CD8-positive, alpha-beta memory T cell (primary cell): Measurements from ENCODE around the gene NONO. TPM values are rescaled to one million over a fixed set of nuclear protein-coding genes. Genes with fewer than 3 reads are reported as not detected.

Experiments used
- CTCF ChIA-PET: fragments of 350-600 bp; sonication (Branson Sonifier 250); formaldehyde crosslinking; loops from one replicate; lab custom pipeline; 2021; ENCODE audit warnings: antibody characterized with exemption; lab: Charles Lee
- POLR2A ChIA-PET: fragments of 350-600 bp; sonication (Branson Sonifier 250); formaldehyde crosslinking; loops from one replicate; lab custom pipeline; 2021; ENCODE audit warnings: antibody characterized with exemption; lab: Charles Lee
- DNase-seq, 5 donors: peaks; one replicate each; pipeline versions ENCODE4 v3.0.0 to v3.0.0-alpha.2; 2020 to 2022; ENCODE audit warnings: mixed read lengths in 1 of 5
- H3K27ac ChIP-seq: one replicate; pipeline ENCODE4 v1.7.0; 2013; ENCODE audit warnings: low read depth, mild to moderate bottlenecking, low read length, moderate library complexity
- H3K27me3 ChIP-seq: 2 replicates; pipeline ENCODE4 v1.7.0; 2013; ENCODE audit warnings: low read length, mild to moderate bottlenecking; ENCODE audit not compliant: insufficient read depth, poor library complexity, severe bottlenecking
- H3K36me3 ChIP-seq: 2 replicates; pipeline ENCODE4 v1.7.0; 2013; ENCODE audit warnings: mild to moderate bottlenecking, low read length, moderate library complexity; ENCODE audit not compliant: insufficient read depth
- H3K4me1 ChIP-seq: 2 replicates; pipeline ENCODE4 v1.7.0; 2013; ENCODE audit warnings: mild to moderate bottlenecking, low read length, moderate library complexity; ENCODE audit not compliant: insufficient read depth
- H3K4me3 ChIP-seq: 2 replicates; pipeline ENCODE4 v1.7.0; 2013; ENCODE audit warnings: mild to moderate bottlenecking, low read length
- H3K9me3 ChIP-seq: 2 replicates; pipeline ENCODE4 v1.7.0; 2013; ENCODE audit warnings: mild to moderate bottlenecking, low read length
- H3K27ac Mint-ChIP-seq, 8 donors: one replicate each; pipeline ENCODE4 v1.8.0; 2020 to 2021; ENCODE audit warnings: mixed read lengths in 8 of 8, mild to moderate bottlenecking in 6 of 8, inconsistent platforms in 3 of 8, moderate library complexity in 3 of 8
- H3K27me3 Mint-ChIP-seq, 2 donors: one replicate each; pipeline ENCODE4 v1.8.0; 2020 to 2021; ENCODE audit warnings: mixed read lengths in 2 of 2, mild to moderate bottlenecking in 1 of 2, moderate library complexity in 1 of 2
- H3K36me3 Mint-ChIP-seq, 3 donors: one replicate each; pipeline ENCODE4 v1.8.0; 2020 to 2021; ENCODE audit warnings: mixed read lengths in 3 of 3, inconsistent platforms in 1 of 3, mild to moderate bottlenecking in 1 of 3
- H3K4me1 Mint-ChIP-seq, 3 donors: one replicate each; pipeline ENCODE4 v1.8.0; 2020 to 2021; ENCODE audit warnings: mixed read lengths in 3 of 3, inconsistent platforms in 1 of 3, mild to moderate bottlenecking in 1 of 3
- H3K4me3 Mint-ChIP-seq, 7 donors: one replicate each; pipeline ENCODE4 v1.8.0; 2020 to 2021; ENCODE audit warnings: mixed read lengths in 7 of 7, mild to moderate bottlenecking in 6 of 7, moderate library complexity in 4 of 7, inconsistent platforms in 2 of 7
- H3K9me3 Mint-ChIP-seq, 5 donors: one replicate each; pipeline ENCODE4 v1.8.0; 2020 to 2022; ENCODE audit warnings: mixed read lengths in 5 of 5, mild to moderate bottlenecking in 3 of 5, moderate library complexity in 2 of 5, inconsistent platforms in 1 of 5
- polyA plus RNA-seq: library from polyadenylated mRNA; unstranded; fragments of 300-500 nt; fragmentation: Illumina TruSeq; gene quantifications from one replicate; pipeline ENCODE4 v1.2.3, GENCODE V29; 2021
- total RNA-seq, 2 experiments: library from RNA; stranded (reverse); gene quantifications; one replicate each; pipeline ENCODE4 v1.2.3, GENCODE V29; 2021

The NONO gene, protein sequence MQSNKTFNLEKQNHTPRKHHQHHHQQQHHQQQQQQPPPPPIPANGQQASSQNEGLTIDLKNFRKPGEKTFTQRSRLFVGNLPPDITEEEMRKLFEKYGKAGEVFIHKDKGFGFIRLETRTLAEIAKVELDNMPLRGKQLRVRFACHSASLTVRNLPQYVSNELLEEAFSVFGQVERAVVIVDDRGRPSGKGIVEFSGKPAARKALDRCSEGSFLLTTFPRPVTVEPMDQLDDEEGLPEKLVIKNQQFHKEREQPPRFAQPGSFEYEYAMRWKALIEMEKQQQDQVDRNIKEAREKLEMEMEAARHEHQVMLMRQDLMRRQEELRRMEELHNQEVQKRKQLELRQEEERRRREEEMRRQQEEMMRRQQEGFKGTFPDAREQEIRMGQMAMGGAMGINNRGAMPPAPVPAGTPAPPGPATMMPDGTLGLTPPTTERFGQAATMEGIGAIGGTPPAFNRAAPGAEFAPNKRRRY
- 100 to 1,000 TPM; 532 to 542 TPM for total RNA-seq
- polyA plus RNA-seq: 170 TPM

DNA sequence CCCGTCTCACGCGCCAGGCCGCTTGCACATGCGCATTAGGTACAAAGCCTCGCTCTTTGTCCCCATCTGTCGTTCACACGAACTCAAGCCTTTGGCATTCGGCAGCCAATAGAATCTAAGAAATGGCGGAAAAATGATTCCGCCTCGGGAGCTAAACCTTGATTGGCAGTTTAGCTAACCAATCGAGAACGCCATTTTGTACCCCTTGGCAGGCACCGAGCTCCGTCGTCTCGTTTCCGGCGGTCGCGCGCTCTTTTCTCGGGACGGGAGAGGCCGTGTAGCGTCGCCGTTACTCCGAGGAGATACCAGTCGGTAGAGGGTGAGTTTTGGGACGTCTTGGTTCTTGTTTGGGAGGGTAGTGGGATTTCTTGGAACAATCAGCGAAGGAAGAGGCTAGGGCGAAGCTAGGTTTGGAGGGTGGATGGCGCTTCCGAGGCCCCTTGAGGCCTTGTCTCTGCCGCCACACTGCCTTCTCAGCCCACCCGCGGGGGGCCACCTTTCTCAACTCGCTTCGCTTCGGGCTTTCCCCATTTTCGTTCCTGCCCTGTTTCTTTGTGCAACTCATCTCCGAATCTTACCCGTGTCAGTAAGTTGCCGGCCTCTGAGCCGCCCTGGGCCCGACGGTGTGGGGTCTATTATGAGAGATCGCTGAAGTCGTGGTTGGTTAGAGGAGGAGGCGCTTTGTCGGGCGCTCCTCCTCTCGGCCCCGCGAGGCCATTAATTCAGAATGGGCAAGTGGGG is at the start of gene NONO:
Gene NONO, plus strand, starts transcription at position 233 of the 741 bp plus-strand sequence. CDS start 7,003 bp downstream, outside the sequence.
- peak; percentile 74 to 92 (median 88) for DNase-seq
- peaks cover 0 to 22% (median 0%) of the 10 kb centered on the region in 3 donors for H3K36me3 Mint-ChIP-seq
- Histone ChIP-seq H3K27ac (peak within 1 kb of the TSS; percentile 89), H3K4me3 (peak within 1 kb of the TSS; percentile 65), H3K36me3 (no peaks in the 10 kb centered on the region), H3K9me3 (no peaks in the 10 kb centered on the region), H3K4me1 (peaks cover 16% of the 10 kb centered on the region), H3K27me3 (no peaks in the 10 kb centered on the region)
- POLR2A ChIA-PET: interaction anchor here (0.7 to 2.3 kb wide), 6 partner anchors 29 to 249 kb away, joined by 3 to 30 read pairs (median 11); partner anchors contain the start of genes OGT, TAF1 and ZMYM3
- H3K27me3 Mint-ChIP-seq: peaks cover 0 to 3% of the 10 kb centered on the region in 2 donors
- H3K27ac Mint-ChIP-seq: peak within 1 kb of the TSS; percentile 98 to 100 (median 99)
- peak within 1 kb of the TSS; percentile 95 to 100 (median 97) for H3K4me3 Mint-ChIP-seq
- CTCF ChIA-PET: interaction anchor here (0.8 to 1.8 kb wide), 7 partner anchors 9 to 103 kb away, joined by 3 to 8 read pairs (median 4); partner anchors contain the start of gene TAF1
- peaks cover 25 to 39% (median 32%) of the 10 kb centered on the region in 3 donors for H3K4me1 Mint-ChIP-seq
- no peaks in the 10 kb centered on the region for H3K9me3 Mint-ChIP-seq

DNA sequence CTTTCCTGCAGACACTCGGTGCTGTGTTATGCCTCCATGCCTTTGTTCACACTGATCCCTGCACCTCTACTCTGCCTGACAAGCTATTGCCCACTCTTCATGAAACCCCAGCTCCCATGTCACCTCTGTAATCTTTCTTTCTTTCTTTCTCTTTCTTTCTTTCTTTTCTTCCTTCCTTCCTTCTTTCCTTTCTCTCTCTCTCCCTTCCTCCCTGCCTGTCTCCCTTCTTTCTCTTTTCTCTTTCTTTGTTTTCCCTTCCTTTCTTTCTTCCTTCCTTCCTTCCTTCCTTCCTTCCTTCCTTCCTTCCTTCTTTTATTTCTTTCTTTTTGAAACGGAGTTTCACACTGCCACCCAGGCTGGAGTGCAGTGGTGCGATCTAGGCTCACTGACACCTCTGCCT is 48.0 kb upstream of the NONO start:
- CTCF ChIA-PET: no interaction called here
- no peaks in the 10 kb centered on the region for H3K27me3 ChIP-seq
- no peaks in the 10 kb centered on the region for H3K9me3 ChIP-seq
- POLR2A ChIA-PET: no interaction called here
- H3K4me3 ChIP-seq: no peak overlapping the region
- H3K36me3 ChIP-seq: no peaks in the 10 kb centered on the region
- Mint-ChIP-seq H3K27me3 (peaks cover 0 to 3% of the 10 kb centered on the region in 2 donors), H3K4me1 (no peaks in the 10 kb centered on the region), H3K27ac (peak overlapping the region in 4 of 8 donors; percentile 2 to 91 (median 11)), H3K4me3 (no peak overlapping the region), H3K36me3 (peaks cover 0 to 11% (median 1%) of the 10 kb centered on the region in 3 donors), H3K9me3 (no peaks in the 10 kb centered on the region)
- no peak overlapping the region for H3K27ac ChIP-seq
- H3K4me1 ChIP-seq: no peaks in the 10 kb centered on the region
- DNase-seq: no peak

GRCh38 chrX:71236836-71237235 is 46.6 kb upstream of the NONO start:
- POLR2A ChIA-PET: no interaction called here
- H3K36me3 ChIP-seq: no peaks in the 10 kb centered on the region

GRCh38 chrX:71239781-71240180 is 43.7 kb upstream of the NONO start:
- H3K27me3 ChIP-seq: no peaks in the 10 kb centered on the region
- no peak overlapping the region for H3K4me3 ChIP-seq
- H3K4me1 ChIP-seq: no peaks in the 10 kb centered on the region
- Mint-ChIP-seq H3K4me3 (no peak overlapping the region), H3K27me3 (peaks cover 0 to 12% of the 10 kb centered on the region in 2 donors), H3K9me3 (no peaks in the 10 kb centered on the region), H3K4me1 (no peaks in the 10 kb centered on the region), H3K36me3 (peaks cover 0 to 53% (median 13%) of the 10 kb centered on the region in 3 donors), H3K27ac (no peak overlapping the region)
- ChIA-PET CTCF (no interaction called here), POLR2A (interaction anchor here (1.0 kb wide), 1 partner anchor 15 kb away, joined by 3 read pairs; no protein-coding TSS in a partner anchor)
- no peak for DNase-seq
- no peak overlapping the region for H3K27ac ChIP-seq
- no peaks in the 10 kb centered on the region for H3K9me3 ChIP-seq
- H3K36me3 ChIP-seq: no peaks in the 10 kb centered on the region

More at GRCh38 chrX:71236836-71237235, 46.6 kb upstream of the NONO start:
- H3K27me3 ChIP-seq: no peaks in the 10 kb centered on the region
- DNase-seq: no peak
- no peak overlapping the region for H3K4me3 ChIP-seq
- Mint-ChIP-seq H3K27ac (peak overlapping the region in 1 of 8 donors; percentile 43), H3K36me3 (peaks cover 0 to 24% (median 9%) of the 10 kb centered on the region in 3 donors), H3K4me3 (no peak overlapping the region), H3K9me3 (no peaks in the 10 kb centered on the region), H3K27me3 (peaks cover 0 to 3% of the 10 kb centered on the region in 2 donors), H3K4me1 (no peaks in the 10 kb centered on the region)
- H3K4me1 ChIP-seq: no peaks in the 10 kb centered on the region
- H3K9me3 ChIP-seq: no peaks in the 10 kb centered on the region
- CTCF ChIA-PET: no interaction called here
- no peak overlapping the region for H3K27ac ChIP-seq

- H3K27ac Mint-ChIP-seq: peak overlapping the region in 1 of 8 donors; percentile 22
- H3K9me3 Mint-ChIP-seq: peaks cover 0 to 2% (median 0%) of the 10 kb centered on the region in 5 donors
- H3K4me3 ChIP-seq: no peak overlapping the region
- no peaks in the 10 kb centered on the region for H3K36me3 ChIP-seq
- CTCF ChIA-PET: no interaction called here
- H3K27ac ChIP-seq: no peak overlapping the region
- no peaks in the 10 kb centered on the region for H3K4me1 Mint-ChIP-seq
- no peaks in the 10 kb centered on the region for H3K27me3 ChIP-seq
- DNase-seq: no peak
- H3K4me1 ChIP-seq: no peaks in the 10 kb centered on the region
- POLR2A ChIA-PET: no interaction called here
- no peaks in the 10 kb centered on the region for H3K9me3 ChIP-seq
- H3K36me3 Mint-ChIP-seq: peaks cover 0 to 66% (median 13%) of the 10 kb centered on the region in 3 donors
- no peak overlapping the region for H3K4me3 Mint-ChIP-seq
- peaks cover 0 to 10% of the 10 kb centered on the region in 2 donors for H3K27me3 Mint-ChIP-seq
Observed at GRCh38 chrX:71241301-71241700, 42.1 kb upstream of the NONO start.

- Histone ChIP-seq H3K9me3 (no peaks in the 10 kb centered on the region), H3K4me1 (no peaks in the 10 kb centered on the region), H3K36me3 (no peaks in the 10 kb centered on the region), H3K4me3 (no peak overlapping the region), H3K27ac (no peak overlapping the region), H3K27me3 (no peaks in the 10 kb centered on the region)
- no peak for DNase-seq
- peaks cover 0 to 2% (median 0%) of the 10 kb centered on the region in 5 donors for H3K9me3 Mint-ChIP-seq
- CTCF ChIA-PET: no interaction called here
- peaks cover 0 to 93% (median 16%) of the 10 kb centered on the region in 3 donors for H3K36me3 Mint-ChIP-seq
- POLR2A ChIA-PET: interaction anchor here (0.6 kb wide), 1 partner anchor 99 kb away, joined by 3 read pairs; no protein-coding TSS in a partner anchor
- H3K4me1 Mint-ChIP-seq: no peaks in the 10 kb centered on the region
- H3K27ac Mint-ChIP-seq: peak overlapping the region in 1 of 8 donors; percentile 21
- H3K27me3 Mint-ChIP-seq: peaks cover 0 to 10% of the 10 kb centered on the region in 2 donors
- H3K4me3 Mint-ChIP-seq: no peak overlapping the region
Observed at GRCh38 chrX:71244359-71245128, 38.9 kb upstream of the NONO start.

- H3K9me3 Mint-ChIP-seq: peaks cover 0 to 2% (median 0%) of the 10 kb centered on the region in 5 donors
- Histone ChIP-seq H3K27me3 (no peaks in the 10 kb centered on the region), H3K27ac (no peak overlapping the region), H3K9me3 (no peaks in the 10 kb centered on the region), H3K4me1 (no peaks in the 10 kb centered on the region), H3K4me3 (no peak overlapping the region), H3K36me3 (no peaks in the 10 kb centered on the region)
- POLR2A ChIA-PET: interaction anchor here (0.6 kb wide), 1 partner anchor 100 kb away, joined by 3 read pairs; no protein-coding TSS in a partner anchor
- peaks cover 0 to 94% (median 16%) of the 10 kb centered on the region in 3 donors for H3K36me3 Mint-ChIP-seq
- H3K4me3 Mint-ChIP-seq: no peak overlapping the region
- H3K27ac Mint-ChIP-seq: peak overlapping the region in 3 of 8 donors; percentile 31 to 44 (median 34)
- no peak for DNase-seq
- H3K27me3 Mint-ChIP-seq: peaks cover 0 to 10% of the 10 kb centered on the region in 2 donors
- no peaks in the 10 kb centered on the region for H3K4me1 Mint-ChIP-seq
- CTCF ChIA-PET: no interaction called here
Observed at GRCh38 chrX:71245159-71245558, 38.3 kb upstream of the NONO start.
